Activated T-cell treated with anti-CD3 and anti-CD28 coated beads, Interleukin-2, amount 50 U/mL, for 24 hours (primary cell): ENCODE data around the gene MAP3K21.

Experiments
- DNase-seq: peaks from one replicate; pipeline ENCODE4 v3.0.0-alpha.2; 2020
- H3K27ac Mint-ChIP-seq: 2 replicates; pipeline ENCODE4 v1.8.0; 2020; ENCODE audit warnings: mild to moderate bottlenecking, mixed read lengths
- H3K27me3 Mint-ChIP-seq: 2 replicates; pipeline ENCODE4 v1.8.0; 2020; ENCODE audit warnings: mixed read lengths
- H3K36me3 Mint-ChIP-seq: 2 replicates; pipeline ENCODE4 v1.8.0; 2020; ENCODE audit warnings: low read depth, mixed read lengths
- H3K4me1 Mint-ChIP-seq: 2 replicates; pipeline ENCODE4 v1.8.0; 2020; ENCODE audit warnings: low read depth, mixed read lengths
- H3K4me3 Mint-ChIP-seq: 2 replicates; pipeline ENCODE4 v1.8.0; 2020; ENCODE audit warnings: mild to moderate bottlenecking, moderate library complexity, mixed read lengths
- H3K9me3 Mint-ChIP-seq: 2 replicates; pipeline ENCODE4 v1.8.0; 2020; ENCODE audit warnings: mixed read lengths

Gene MAP3K21

DNA sequence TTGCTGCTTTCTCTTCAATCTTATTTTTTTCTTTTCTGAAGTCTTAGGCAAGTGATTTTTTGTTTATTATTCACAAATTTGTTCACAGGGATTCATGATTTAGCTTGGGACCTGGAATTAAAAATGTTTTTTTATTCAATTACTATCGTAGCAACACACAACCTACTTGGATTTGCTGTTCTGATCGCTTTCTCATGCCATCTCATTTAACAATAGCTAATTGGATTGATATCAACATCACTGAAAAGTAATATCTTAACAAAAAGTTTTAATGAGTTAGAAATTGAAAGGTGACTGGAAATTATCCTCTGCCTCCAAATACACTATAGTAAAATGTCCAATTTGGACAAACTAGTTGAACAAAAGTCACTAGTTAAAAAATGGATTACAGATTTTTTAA lies 32.4 kb downstream of the MAP3K21 start:
- H3K9me3 Mint-ChIP-seq: no peaks in the 10 kb centered on the region
- H3K27ac Mint-ChIP-seq: no peak overlapping the region
- DNase-seq: no peak
- H3K36me3 Mint-ChIP-seq: no peaks in the 10 kb centered on the region
- peaks cover 20% of the 10 kb centered on the region for H3K4me1 Mint-ChIP-seq
- H3K27me3 Mint-ChIP-seq: peaks cover 2% of the 10 kb centered on the region
- H3K4me3 Mint-ChIP-seq: no peak overlapping the region

DNA sequence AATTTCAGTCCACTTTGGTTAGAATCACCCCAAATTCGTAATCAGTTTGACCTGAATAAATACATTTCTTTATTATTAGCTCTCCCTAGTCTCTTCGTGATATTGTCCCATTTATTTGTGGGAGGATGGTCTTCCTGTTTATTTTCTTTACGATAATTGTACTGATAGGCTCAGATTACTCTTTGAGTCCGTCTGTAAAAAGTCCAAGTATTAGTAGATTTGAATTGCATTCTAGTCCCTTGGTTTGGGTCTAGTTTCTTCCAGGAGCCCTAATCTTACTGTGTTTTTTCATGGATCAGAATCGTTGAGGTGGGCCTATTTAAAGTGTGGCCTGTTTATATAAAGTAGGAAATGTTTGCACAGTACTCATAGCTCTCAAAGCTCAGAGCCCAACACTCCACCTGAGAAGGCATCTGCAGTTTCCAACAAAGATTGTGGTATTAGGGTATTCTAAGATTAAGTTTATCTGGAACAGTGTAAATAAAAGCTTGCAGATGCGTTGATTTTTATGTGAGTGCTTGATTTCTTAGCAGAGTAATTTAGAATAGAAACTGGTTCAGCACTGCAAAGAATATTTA lies 33.1 kb downstream of the MAP3K21 start:
- Mint-ChIP-seq H3K9me3 (no peaks in the 10 kb centered on the region), H3K27ac (no peak overlapping the region), H3K27me3 (peaks cover 2% of the 10 kb centered on the region), H3K4me3 (no peak overlapping the region), H3K4me1 (peaks cover 20% of the 10 kb centered on the region), H3K36me3 (no peaks in the 10 kb centered on the region)
- DNase-seq: no peak

GRCh38 chr1:233361876-233362275 lies 34.4 kb downstream of the MAP3K21 start:
- Mint-ChIP-seq H3K4me3 (no peak overlapping the region), H3K36me3 (no peaks in the 10 kb centered on the region), H3K9me3 (no peaks in the 10 kb centered on the region), H3K27me3 (peaks cover 2% of the 10 kb centered on the region), H3K27ac (no peak overlapping the region), H3K4me1 (peaks cover 10% of the 10 kb centered on the region)
- DNase-seq: no peak

GRCh38 chr1:233362743-233363142 lies 35.2 kb downstream of the MAP3K21 start:
- H3K4me1 Mint-ChIP-seq: peaks cover 5% of the 10 kb centered on the region
- DNase-seq: no peak

DNA sequence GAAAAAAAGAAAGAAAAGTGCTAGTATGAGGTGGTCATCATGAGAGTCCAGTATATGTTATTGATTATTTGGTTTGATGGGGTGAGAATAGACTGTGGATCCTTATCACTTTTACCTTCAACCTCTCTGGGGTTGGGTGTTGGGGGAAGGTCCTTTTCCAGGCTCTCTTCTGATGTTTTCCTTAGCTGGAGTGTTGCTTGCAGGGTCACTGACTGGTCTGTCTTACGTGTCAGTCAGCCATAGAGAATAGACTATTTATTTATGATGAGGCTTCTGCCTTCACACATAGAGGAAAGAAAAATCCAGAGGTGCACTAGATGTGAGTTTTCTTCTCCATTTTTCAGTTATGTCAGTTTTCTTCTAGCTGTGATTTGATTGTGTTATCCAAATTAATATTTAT lies 36.5 kb downstream of the MAP3K21 start:
- Mint-ChIP-seq H3K4me1 (no peaks in the 10 kb centered on the region), H3K36me3 (no peaks in the 10 kb centered on the region), H3K4me3 (no peak overlapping the region), H3K9me3 (no peaks in the 10 kb centered on the region), H3K27me3 (peaks cover 2% of the 10 kb centered on the region), H3K27ac (no peak overlapping the region)
- no peak for DNase-seq

More at GRCh38 chr1:233362743-233363142, 35.2 kb downstream of the MAP3K21 start:
- Mint-ChIP-seq H3K27ac (no peak overlapping the region), H3K9me3 (no peaks in the 10 kb centered on the region), H3K36me3 (no peaks in the 10 kb centered on the region), H3K4me3 (no peak overlapping the region), H3K27me3 (peaks cover 2% of the 10 kb centered on the region)

DNA sequence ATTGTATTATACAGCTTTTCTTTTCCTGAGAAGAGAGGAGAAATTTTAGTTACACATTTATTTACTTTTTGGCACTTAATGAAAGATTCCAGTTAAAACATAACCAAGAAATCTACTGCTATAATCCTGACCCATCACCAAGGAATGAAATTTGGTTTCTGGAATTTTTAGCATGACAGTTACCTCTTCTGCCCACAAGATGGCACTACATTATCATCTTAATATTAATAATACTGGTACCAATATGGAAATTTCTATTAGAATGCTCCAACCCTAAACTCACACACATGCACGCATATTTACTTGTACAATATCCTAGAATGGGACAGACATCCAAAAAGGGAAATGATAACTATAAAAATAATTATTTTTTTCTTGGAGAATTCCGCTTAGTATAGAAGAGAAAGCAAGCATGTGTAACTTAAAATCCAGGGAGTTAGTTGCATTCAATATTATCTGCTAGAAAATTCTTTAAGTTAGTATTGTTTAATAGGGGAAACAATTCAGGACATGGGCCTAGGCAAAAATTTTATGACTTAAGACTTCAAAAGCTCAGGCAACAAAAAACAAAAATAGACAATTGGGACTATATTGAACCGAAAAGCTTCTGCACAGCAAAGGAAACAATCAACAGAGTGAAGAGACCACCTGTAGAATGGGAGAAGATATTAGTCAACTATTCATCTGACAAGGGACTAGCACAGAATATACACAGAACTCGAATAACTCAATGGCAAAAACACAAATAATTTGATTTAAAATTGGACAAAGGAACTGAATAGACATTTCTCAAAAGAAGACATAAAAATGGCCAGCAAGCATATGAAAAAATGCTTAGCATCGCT lies 37.4 kb downstream of the MAP3K21 start:
- no peak overlapping the region for H3K4me3 Mint-ChIP-seq
- H3K9me3 Mint-ChIP-seq: no peaks in the 10 kb centered on the region
- peaks cover 2% of the 10 kb centered on the region for H3K27me3 Mint-ChIP-seq
- no peaks in the 10 kb centered on the region for H3K4me1 Mint-ChIP-seq
- no peak for DNase-seq
- H3K36me3 Mint-ChIP-seq: no peaks in the 10 kb centered on the region
- no peak overlapping the region for H3K27ac Mint-ChIP-seq

DNA sequence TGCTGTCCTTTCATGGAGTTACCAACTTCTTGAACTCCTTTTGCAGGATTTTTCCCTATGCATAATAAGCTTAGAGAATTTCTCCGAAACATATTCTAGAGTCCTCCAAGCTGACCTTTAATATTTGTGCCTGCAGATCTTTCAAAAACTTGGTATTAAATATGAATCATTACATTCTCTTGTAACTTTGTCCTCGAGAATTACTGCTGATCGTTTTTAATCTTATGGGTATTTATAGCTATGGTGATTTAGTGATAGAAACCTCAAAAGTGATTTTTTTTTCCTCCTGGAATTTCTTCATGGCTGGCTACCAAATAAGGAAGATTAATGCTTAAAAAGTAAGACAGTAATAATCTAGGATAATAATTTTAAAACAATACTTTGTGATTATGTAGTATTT lies 39.1 kb downstream of the MAP3K21 start:
- Mint-ChIP-seq H3K27ac (no peak overlapping the region), H3K9me3 (no peaks in the 10 kb centered on the region), H3K4me3 (no peak overlapping the region), H3K36me3 (no peaks in the 10 kb centered on the region), H3K4me1 (no peaks in the 10 kb centered on the region), H3K27me3 (peaks cover 2% of the 10 kb centered on the region)
- DNase-seq: no peak

GRCh38 chr1:233367057-233367803 lies 39.7 kb downstream of the MAP3K21 start:
- no peak overlapping the region for H3K4me3 Mint-ChIP-seq
- no peak for DNase-seq
- H3K4me1 Mint-ChIP-seq: no peaks in the 10 kb centered on the region
- no peaks in the 10 kb centered on the region for H3K36me3 Mint-ChIP-seq
- H3K27me3 Mint-ChIP-seq: peaks cover 2% of the 10 kb centered on the region
- H3K27ac Mint-ChIP-seq: no peak overlapping the region
- no peaks in the 10 kb centered on the region for H3K9me3 Mint-ChIP-seq

- Mint-ChIP-seq H3K27me3 (peaks cover 2% of the 10 kb centered on the region), H3K27ac (no peak overlapping the region), H3K9me3 (no peaks in the 10 kb centered on the region), H3K4me3 (no peak overlapping the region), H3K4me1 (peaks cover 2% of the 10 kb centered on the region), H3K36me3 (no peaks in the 10 kb centered on the region)
- DNase-seq: no peak
Observed at GRCh38 chr1:233368106-233368788, 40.7 kb downstream of the MAP3K21 start.

DNA sequence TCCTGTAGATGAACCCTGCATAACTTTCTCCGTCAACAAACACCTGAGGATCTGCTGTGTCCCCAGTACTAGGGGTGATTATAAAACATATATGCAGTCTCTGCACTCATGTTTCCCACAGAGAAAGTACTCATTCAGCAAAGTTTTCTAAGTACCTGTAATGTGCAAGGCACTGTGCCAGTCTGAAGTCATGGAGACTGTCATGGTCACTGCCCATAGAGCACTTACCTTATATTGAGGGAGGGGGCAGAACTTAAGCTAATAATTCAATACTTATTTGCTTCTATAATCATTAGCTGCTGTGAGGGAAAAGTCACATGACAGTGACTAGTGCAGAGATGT lies 41.2 kb downstream of the MAP3K21 start:
- Mint-ChIP-seq H3K4me1 (peaks cover 2% of the 10 kb centered on the region), H3K4me3 (no peak overlapping the region), H3K27me3 (peaks cover 2% of the 10 kb centered on the region), H3K27ac (no peak overlapping the region), H3K9me3 (no peaks in the 10 kb centered on the region), H3K36me3 (no peaks in the 10 kb centered on the region)
- DNase-seq: no peak

- peaks cover 5% of the 10 kb centered on the region for H3K4me1 Mint-ChIP-seq
- no peaks in the 10 kb centered on the region for H3K36me3 Mint-ChIP-seq
- no peaks in the 10 kb centered on the region for H3K27me3 Mint-ChIP-seq
- H3K4me3 Mint-ChIP-seq: no peak overlapping the region
- H3K9me3 Mint-ChIP-seq: no peaks in the 10 kb centered on the region
- H3K27ac Mint-ChIP-seq: no peak overlapping the region
- no peak for DNase-seq
Observed at GRCh38 chr1:233372218-233373120, 44.9 kb downstream of the MAP3K21 start.

GRCh38 chr1:233373226-233373625 lies 45.7 kb downstream of the MAP3K21 start:
- DNase-seq: no peak
- H3K4me3 Mint-ChIP-seq: no peak overlapping the region
- no peaks in the 10 kb centered on the region for H3K27me3 Mint-ChIP-seq
- H3K9me3 Mint-ChIP-seq: no peaks in the 10 kb centered on the region
- H3K36me3 Mint-ChIP-seq: no peaks in the 10 kb centered on the region
- peaks cover 5% of the 10 kb centered on the region for H3K4me1 Mint-ChIP-seq
- H3K27ac Mint-ChIP-seq: no peak overlapping the region

- H3K4me3 Mint-ChIP-seq: no peak overlapping the region
- no peaks in the 10 kb centered on the region for H3K9me3 Mint-ChIP-seq
- no peak overlapping the region for H3K27ac Mint-ChIP-seq
- DNase-seq: no peak
- H3K36me3 Mint-ChIP-seq: no peaks in the 10 kb centered on the region
- peaks cover 5% of the 10 kb centered on the region for H3K4me1 Mint-ChIP-seq
- H3K27me3 Mint-ChIP-seq: no peaks in the 10 kb centered on the region
Observed at GRCh38 chr1:233375653-233376052, 48.1 kb downstream of the MAP3K21 start.
